Peyer's patch (tissue), 4 donors: ENCODE results near the gene SEZ6. TPM values are rescaled to one million over a fixed set of nuclear protein-coding genes. Genes with fewer than 3 reads are reported as not detected.

Experiments used
- DNase-seq, 3 donors: peaks; one replicate each; pipeline ENCODE4 v3.0.0-alpha.2; 2017 to 2019
- H3K27ac ChIP-seq, 4 donors: fragments of 200-600 bp; sonication (generic); one replicate each; pipeline ENCODE4 v1.5.1; 2016 to 2019
- H3K27me3 ChIP-seq, 2 donors: fragments of 200-600 bp; sonication (generic); one replicate each; pipeline ENCODE4 v1.5.1; 2019
- H3K36me3 ChIP-seq, 3 donors: fragments of 200-600 bp; sonication (generic); one replicate each; pipeline ENCODE4 v1.5.1; 2016 to 2019
- H3K4me1 ChIP-seq, 4 donors: fragments of 200-600 bp; sonication (generic); one replicate each; pipeline ENCODE4 v1.5.1; 2016 to 2019
- H3K4me3 ChIP-seq, 4 donors: fragments of 200-600 bp; sonication (generic); 1 replicate in 3 of 4; 2 replicates in 1 of 4; pipeline ENCODE4 v1.5.1; 2016 to 2019; ENCODE audit warnings: mild to moderate bottlenecking in 1 of 4
- H3K9me3 ChIP-seq, 4 donors: fragments of 200-600 bp; sonication (generic); one replicate each; pipeline ENCODE4 v1.5.1; 2016 to 2019; ENCODE audit warnings: mild to moderate bottlenecking in 1 of 4
- POLR2A ChIP-seq, 2 donors: fragments of 450-650 bp; IDR thresholded peaks; one replicate each; pipeline ENCODE4 v1.5.1; 2017; ENCODE audit warnings: antibody characterized with exemption in 2 of 2, mild to moderate bottlenecking in 2 of 2, moderate library complexity in 2 of 2
- total RNA-seq, 4 donors: library from RNA; depleted of rRNA; stranded (reverse); fragments of >200 nt; gene quantifications; one replicate each; pipeline ENCODE4 v1.1.0, GENCODE V29; 2016
- TF ChIP-seq, protein P1 (sequence below), 6 experiments: fragments of 450-650 bp in 4 of 6; fragments of 200-600 bp in 2 of 6; sonication (generic) in 1 of 6; IDR thresholded peaks; one replicate each; pipeline ENCODE4 v1.5.1; 2017 to 2019; ENCODE audit warnings: antibody characterized with exemption in 6 of 6, mild to moderate bottlenecking in 3 of 6, moderate library complexity in 1 of 6

The SEZ6 gene
- total RNA-seq, 4 donors from 2014 or later: 0.66 to 1.1 TPM; not detected in 2

DNA sequence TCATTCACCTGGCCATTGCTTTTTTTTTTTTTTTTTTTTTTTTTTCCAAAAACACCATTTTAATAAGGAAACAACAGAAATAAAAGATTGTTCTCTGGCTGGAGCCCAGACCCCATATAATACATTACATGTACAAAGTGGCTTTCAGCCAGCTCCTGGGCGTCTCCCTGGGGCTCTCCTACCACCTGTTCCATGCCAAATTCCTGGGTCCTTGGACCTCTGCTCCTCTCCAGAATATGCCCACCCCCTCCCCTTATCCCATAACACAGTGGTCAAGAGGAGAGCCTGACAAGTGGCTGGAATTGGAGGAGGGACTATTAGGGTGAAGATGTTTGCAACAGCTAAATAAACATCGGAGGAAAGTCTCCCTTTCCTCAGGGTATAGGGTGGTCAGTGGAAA is 50.9 kb downstream of the SEZ6 start:
- H3K36me3 ChIP-seq: no peaks in the 10 kb centered on the region
- peaks cover 0 to 5% (median 0%) of the 10 kb centered on the region in 4 donors for H3K4me1 ChIP-seq

DNA sequence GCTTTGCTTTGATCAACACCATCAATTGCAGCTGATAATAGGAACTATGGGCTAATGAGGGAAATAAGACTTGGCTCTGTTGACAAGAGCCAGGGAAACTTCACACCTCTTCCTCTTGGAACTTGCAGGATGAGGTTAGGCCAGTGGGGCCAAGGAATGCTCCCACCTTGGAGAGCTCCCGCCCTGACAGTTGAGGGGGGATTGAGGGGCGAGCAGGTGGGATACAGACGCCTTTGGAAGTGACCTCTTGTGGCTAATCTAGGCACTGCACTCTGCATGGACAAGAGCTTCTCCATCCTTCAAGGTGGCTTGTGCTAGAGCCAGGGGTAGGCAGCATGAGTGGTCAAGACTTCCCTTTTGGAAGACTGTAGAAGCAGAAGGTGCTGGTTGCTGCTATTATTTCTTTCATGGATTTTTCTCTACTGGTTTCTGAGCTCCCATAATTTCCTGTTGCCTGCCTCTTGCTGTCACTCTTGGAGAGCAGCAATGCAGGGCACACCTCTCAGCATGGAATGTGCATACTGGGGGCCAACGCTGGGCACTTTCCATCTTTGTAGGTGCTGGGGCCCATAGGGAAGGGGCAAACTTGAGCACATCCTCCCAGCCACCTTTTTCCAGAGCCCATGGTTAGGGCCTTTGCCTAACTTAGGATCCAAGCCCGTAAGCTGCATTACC is 52.3 kb downstream of the SEZ6 start:
- H3K27me3 ChIP-seq: no peaks in the 10 kb centered on the region
- no peak overlapping the region for H3K4me3 ChIP-seq
- no peaks in the 10 kb centered on the region for H3K9me3 ChIP-seq
- peaks cover 0 to 6% (median under 1%) of the 10 kb centered on the region in 4 donors for H3K4me1 ChIP-seq
- TF ChIP-seq, protein P1, sequence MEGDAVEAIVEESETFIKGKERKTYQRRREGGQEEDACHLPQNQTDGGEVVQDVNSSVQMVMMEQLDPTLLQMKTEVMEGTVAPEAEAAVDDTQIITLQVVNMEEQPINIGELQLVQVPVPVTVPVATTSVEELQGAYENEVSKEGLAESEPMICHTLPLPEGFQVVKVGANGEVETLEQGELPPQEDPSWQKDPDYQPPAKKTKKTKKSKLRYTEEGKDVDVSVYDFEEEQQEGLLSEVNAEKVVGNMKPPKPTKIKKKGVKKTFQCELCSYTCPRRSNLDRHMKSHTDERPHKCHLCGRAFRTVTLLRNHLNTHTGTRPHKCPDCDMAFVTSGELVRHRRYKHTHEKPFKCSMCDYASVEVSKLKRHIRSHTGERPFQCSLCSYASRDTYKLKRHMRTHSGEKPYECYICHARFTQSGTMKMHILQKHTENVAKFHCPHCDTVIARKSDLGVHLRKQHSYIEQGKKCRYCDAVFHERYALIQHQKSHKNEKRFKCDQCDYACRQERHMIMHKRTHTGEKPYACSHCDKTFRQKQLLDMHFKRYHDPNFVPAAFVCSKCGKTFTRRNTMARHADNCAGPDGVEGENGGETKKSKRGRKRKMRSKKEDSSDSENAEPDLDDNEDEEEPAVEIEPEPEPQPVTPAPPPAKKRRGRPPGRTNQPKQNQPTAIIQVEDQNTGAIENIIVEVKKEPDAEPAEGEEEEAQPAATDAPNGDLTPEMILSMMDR (IDR thresholded peaks at IDR 0.05): peak; percentile 60 to 87 (median 72)
- no peak for TF ChIP-seq POLR2A (IDR thresholded peaks at IDR 0.05)
- H3K27ac ChIP-seq: no peak overlapping the region
- peak in 2 of 3 donors; percentile 61 to 76 for DNase-seq
- H3K36me3 ChIP-seq: no peaks in the 10 kb centered on the region

More for the DNA sequence above, 50.9 kb downstream of the SEZ6 start:
- TF ChIP-seq POLR2A (IDR thresholded peaks at IDR 0.05): no peak
- TF ChIP-seq, protein P1 (IDR thresholded peaks at IDR 0.05): no peak
- H3K4me3 ChIP-seq: no peak overlapping the region
- DNase-seq: no peak
- H3K27me3 ChIP-seq: no peaks in the 10 kb centered on the region
- H3K9me3 ChIP-seq: no peaks in the 10 kb centered on the region
- H3K27ac ChIP-seq: no peak overlapping the region

DNA sequence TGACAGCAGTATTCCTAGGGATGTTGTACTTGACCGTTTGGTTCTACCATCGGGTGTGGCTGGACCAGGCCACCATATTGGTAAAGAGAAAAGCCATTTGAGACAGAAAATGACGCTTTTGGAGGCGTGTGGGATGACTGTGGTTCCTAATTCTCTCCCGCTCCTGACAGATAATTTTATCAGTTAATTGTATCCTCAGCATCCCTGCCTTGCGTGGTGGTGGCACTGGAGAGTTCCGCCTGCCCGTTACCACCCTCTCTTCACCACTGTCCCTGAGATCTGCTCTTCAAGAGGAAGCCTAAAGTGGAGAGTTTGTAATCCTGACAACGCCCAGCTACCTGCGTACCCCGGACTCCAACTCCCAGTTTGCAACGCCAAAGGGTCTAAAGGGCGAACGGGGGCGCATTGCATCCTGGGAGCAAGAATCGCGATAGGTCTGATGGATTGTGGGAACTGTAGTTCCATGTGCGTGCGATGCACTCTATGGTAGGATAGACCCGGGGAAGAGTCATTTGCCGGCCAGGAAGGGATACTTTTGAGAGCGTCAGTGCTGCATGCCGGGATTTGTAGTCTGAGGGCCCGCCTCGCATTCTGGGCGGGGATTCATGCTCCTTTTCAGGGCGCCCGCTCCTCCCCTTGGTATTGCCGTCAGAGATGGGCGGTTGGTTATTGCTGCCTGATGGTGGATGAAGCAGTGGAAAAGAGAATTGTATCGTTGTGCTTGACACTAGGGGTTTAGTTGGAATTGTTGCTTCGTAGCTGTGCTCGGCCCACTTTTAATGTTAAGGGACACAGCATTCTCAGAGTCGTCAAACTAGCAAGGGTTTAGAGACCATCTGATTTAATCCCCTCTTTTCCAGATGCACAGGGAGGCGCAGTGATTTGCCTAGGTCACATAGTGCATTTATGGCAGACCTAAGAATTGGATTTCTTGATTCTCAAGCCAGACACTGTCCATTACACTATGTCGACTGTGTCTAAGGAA is 53.5 kb downstream of the SEZ6 start:
- Histone ChIP-seq H3K9me3 (no peaks in the 10 kb centered on the region), H3K27me3 (no peaks in the 10 kb centered on the region), H3K36me3 (peaks cover 0 to 1% (median 0%) of the 10 kb centered on the region in 3 donors), H3K27ac (peak overlapping the region; percentile 93 to 99 (median 98)), H3K4me3 (peak overlapping the region; percentile 45 to 87 (median 62)), H3K4me1 (peaks cover 0 to 19% (median 4%) of the 10 kb centered on the region in 4 donors)
- peak; percentile 51 to 76 for TF ChIP-seq POLR2A (IDR thresholded peaks at IDR 0.05)
- TF ChIP-seq, protein P1 (IDR thresholded peaks at IDR 0.05): peak in 1 of 6 experiments; percentile 14
- peak; percentile 95 to 100 (median 97) for DNase-seq

DNA sequence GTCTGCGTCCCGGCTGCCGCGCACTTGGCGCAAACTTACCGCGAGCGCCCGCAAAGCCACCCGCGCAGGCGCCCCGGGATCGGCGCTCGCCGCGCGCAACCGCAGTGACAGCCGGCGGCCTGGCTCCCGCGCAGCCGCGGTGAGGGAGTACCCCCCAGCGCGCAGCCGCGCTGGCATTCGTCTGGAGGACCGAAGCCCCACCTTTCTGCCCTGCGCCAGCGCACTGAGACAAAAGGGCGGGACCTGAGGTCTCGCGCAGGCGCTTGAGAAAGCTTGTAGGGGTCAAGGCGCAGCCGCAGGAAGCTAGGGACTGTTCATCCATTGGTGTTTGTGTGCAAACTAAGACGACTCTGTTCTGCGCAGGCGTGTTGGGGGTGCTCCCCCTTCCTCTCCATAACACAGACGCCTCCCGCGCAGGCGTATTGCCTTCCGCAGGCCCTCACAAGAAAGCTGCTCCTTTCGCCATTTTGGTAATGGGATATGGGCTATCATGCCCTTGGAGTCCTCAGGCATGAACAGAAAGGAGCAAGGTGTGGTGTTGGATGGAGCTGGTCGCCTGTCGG is 54.3 kb downstream of the SEZ6 start, which contains the start of gene PHF12:
PHF12 (minus strand) TSS at position 91 of the 563 bp plus-strand sequence. CDS start 558 bp downstream, outside the sequence.
- peaks cover 0 to 3% (median 0%) of the 10 kb centered on the region in 3 donors for H3K36me3 ChIP-seq
- TF ChIP-seq, protein P1 (IDR thresholded peaks at IDR 0.05): no peak
- peak; percentile 49 to 56 for TF ChIP-seq POLR2A (IDR thresholded peaks at IDR 0.05)
- H3K27me3 ChIP-seq: no peaks in the 10 kb centered on the region
- peak; percentile 98 to 100 (median 99) for DNase-seq
- H3K27ac ChIP-seq: peak within 1 kb of the TSS; percentile 96 to 99 (median 98)
- H3K4me1 ChIP-seq: peaks cover 0 to 25% (median 6%) of the 10 kb centered on the region in 4 donors
- no peaks in the 10 kb centered on the region for H3K9me3 ChIP-seq
- H3K4me3 ChIP-seq: peak within 1 kb of the TSS; percentile 78 to 93 (median 87)
